ENCODE measurements around the gene PAM16.
"Not testable (repeated sequence)": the region's sequence is repeated elsewhere in the genome, so short reads cannot be mapped to it uniquely, and the experiment has no call there.

Gene PAM16

GRCh38 chr16:4350365-4350786 lies 745 bp downstream of the PAM16 start:
- no peak for DNase-seq

- DNase-seq: no peak
Measured at GRCh38 chr16:4349332-4349731, 1.8 kb downstream of the PAM16 start.

GRCh38 chr16:4347765-4348509 lies 3.2 kb downstream of the PAM16 start:
- no peak for DNase-seq

- no peak for DNase-seq
Measured at GRCh38 chr16:4347010-4347409, 4.1 kb downstream of the PAM16 start.

- no peak for DNase-seq
Measured at GRCh38 chr16:4345836-4346781, 5.0 kb downstream of the PAM16 start.

- no peak for DNase-seq
Measured at GRCh38 chr16:4344983-4345835, 5.9 kb downstream of the PAM16 start.

GRCh38 chr16:4344300-4344982 lies 6.7 kb downstream of the PAM16 start:
- not testable (repeated sequence) for DNase-seq

- no peak for DNase-seq
Measured at GRCh38 chr16:4342866-4343744, 8.0 kb downstream of the PAM16 start.

- DNase-seq: no peak
Measured at GRCh38 chr16:4341250-4341649, 9.9 kb downstream of the PAM16 start.

GRCh38 chr16:4340443-4340842 lies 10.7 kb downstream of the PAM16 start:
- no peak for DNase-seq

- no peak for DNase-seq
Measured at GRCh38 chr16:4339909-4340308, 11.2 kb downstream of the PAM16 start.

- DNase-seq: no peak
Measured at GRCh38 chr16:4339455-4339854, 11.7 kb downstream of the PAM16 start.

GRCh38 chr16:4338712-4339299 lies 12.3 kb downstream of the PAM16 start:
- DNase-seq: no peak

GRCh38 chr16:4338125-4338582 lies 13.0 kb downstream of the PAM16 start:
- DNase-seq: no peak

- DNase-seq: no peak
Measured at GRCh38 chr16:4337540-4338088, 13.5 kb downstream of the PAM16 start.

- no peak for DNase-seq
Measured at GRCh38 chr16:4336701-4337539, 14.2 kb downstream of the PAM16 start.

GRCh38 chr16:4334724-4335495 lies 16.2 kb downstream of the PAM16 start:
- no peak for DNase-seq

GRCh38 chr16:4333714-4334113 lies 17.4 kb downstream of the PAM16 start:
- DNase-seq: not testable (repeated sequence)

GRCh38 chr16:4333308-4333638 lies 17.8 kb downstream of the PAM16 start:
- DNase-seq: no peak

Data from NCI-H1048 (cell line).